Neural crest cell (in vitro differentiated cells): Measurements from ENCODE around the gene CGREF1. TPM values are rescaled to one million over a fixed set of nuclear protein-coding genes. Genes with fewer than 3 reads are reported as not detected.

Source experiments
- DNase-seq: peaks from one replicate; pipeline ENCODE4 v3.0.0; 2021; ENCODE audit warnings: low read depth, mixed read lengths, low spot score
- H3K27ac Mint-ChIP-seq: one replicate; pipeline ENCODE4 v1.8.0; 2021; ENCODE audit warnings: mild to moderate bottlenecking, mixed read lengths; ENCODE audit not compliant: unreplicated experiment
- H3K27me3 Mint-ChIP-seq: 2 replicates; pipeline ENCODE4 v1.8.0; 2021; ENCODE audit warnings: low read depth, mild to moderate bottlenecking, mixed read lengths
- H3K36me3 Mint-ChIP-seq: 2 replicates; pipeline ENCODE4 v1.8.0; 2021; ENCODE audit warnings: low read depth, mild to moderate bottlenecking, mixed read lengths
- H3K4me1 Mint-ChIP-seq: 2 replicates; pipeline ENCODE4 v1.8.0; 2021; ENCODE audit warnings: mixed read lengths
- H3K4me3 Mint-ChIP-seq: one replicate; pipeline ENCODE4 v1.8.0; 2021; ENCODE audit warnings: mild to moderate bottlenecking, mixed read lengths
- H3K9me3 Mint-ChIP-seq: 2 replicates; pipeline ENCODE4 v1.8.0; 2021; ENCODE audit warnings: mixed read lengths
- total RNA-seq: library from RNA; stranded (reverse); gene quantifications from 2 replicates; pipeline ENCODE4 v1.2.1, GENCODE V29; 2021
- TF ChIP-seq, protein P1 (sequence below): fragments of 200-600 bp; sonication (generic); conservative IDR thresholded peaks from 2 replicates; pipeline ENCODE4 v1.5.0; 2021; ENCODE audit warnings: antibody characterized with exemption, mild to moderate bottlenecking

The CGREF1 gene
- total RNA-seq, 1 donor from 2014 or later = 2.1 TPM

DNA sequence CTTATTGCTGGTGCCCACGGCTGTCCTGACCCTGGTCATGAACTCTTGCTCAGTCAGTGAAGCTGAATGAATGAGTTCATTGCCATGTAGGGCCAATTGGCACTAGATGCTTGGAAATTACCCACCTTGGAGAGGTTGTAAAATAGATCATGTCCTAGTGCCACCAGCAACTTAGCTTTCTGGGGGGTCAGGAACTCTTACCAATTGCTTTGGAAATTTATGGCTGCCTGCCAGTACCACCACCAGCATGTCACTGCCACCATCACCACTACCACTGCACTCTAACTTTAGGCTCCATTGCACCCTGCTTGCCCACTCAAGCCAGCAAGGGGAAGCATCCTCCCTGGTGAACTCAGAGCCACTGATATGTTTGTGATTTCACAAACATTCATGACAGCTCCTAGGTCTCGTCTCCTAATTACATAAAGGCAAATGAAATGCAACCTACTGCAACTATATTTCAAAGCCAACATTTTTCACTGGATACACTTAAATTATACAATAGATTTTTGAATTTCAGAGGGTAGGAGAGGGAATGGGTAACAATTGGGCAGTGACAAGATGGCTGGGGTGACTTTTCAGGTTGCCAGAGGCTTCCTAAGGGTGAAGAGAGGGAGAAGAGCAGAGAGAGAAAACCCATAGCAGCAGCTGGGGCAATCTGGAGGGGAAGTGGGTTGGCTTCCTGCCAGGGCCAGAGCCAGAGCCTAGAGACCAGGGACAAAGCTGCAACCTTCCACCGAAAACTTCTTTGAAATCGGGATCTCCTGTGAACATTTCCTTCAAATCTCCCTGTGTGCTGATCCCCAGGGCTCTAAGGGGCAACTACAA, 44.0 kb downstream of the CGREF1 start:
- H3K4me3 Mint-ChIP-seq = peak overlapping the region; percentile 70
- H3K36me3 Mint-ChIP-seq = no peaks in the 10 kb centered on the region
- TF ChIP-seq, protein P1, sequence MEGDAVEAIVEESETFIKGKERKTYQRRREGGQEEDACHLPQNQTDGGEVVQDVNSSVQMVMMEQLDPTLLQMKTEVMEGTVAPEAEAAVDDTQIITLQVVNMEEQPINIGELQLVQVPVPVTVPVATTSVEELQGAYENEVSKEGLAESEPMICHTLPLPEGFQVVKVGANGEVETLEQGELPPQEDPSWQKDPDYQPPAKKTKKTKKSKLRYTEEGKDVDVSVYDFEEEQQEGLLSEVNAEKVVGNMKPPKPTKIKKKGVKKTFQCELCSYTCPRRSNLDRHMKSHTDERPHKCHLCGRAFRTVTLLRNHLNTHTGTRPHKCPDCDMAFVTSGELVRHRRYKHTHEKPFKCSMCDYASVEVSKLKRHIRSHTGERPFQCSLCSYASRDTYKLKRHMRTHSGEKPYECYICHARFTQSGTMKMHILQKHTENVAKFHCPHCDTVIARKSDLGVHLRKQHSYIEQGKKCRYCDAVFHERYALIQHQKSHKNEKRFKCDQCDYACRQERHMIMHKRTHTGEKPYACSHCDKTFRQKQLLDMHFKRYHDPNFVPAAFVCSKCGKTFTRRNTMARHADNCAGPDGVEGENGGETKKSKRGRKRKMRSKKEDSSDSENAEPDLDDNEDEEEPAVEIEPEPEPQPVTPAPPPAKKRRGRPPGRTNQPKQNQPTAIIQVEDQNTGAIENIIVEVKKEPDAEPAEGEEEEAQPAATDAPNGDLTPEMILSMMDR = no peak
- H3K27ac Mint-ChIP-seq = peak overlapping the region; percentile 45
- H3K9me3 Mint-ChIP-seq = no peaks in the 10 kb centered on the region
- no peaks in the 10 kb centered on the region for H3K27me3 Mint-ChIP-seq
- no peak for DNase-seq
- H3K4me1 Mint-ChIP-seq = peaks cover 67% of the 10 kb centered on the region

DNA sequence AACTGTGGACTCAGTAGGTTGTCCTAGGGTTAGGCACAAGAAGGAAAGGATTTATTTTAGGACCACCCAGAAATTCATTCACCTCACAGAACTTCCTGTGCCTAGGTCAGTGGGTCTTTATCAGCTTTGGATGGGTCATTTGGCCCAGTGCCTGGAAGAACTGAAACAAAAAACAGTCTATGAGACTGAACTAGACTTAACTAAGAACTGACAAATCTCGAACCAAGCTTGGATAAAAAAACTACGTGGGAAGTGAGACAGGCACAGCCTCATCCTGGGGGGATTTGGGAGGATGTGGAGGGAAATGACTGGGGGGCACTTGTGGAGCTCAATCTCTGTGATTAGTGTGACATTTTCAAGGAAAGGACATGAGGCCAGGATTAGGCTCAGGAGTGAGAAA, 45.1 kb downstream of the CGREF1 start:
- no peaks in the 10 kb centered on the region for H3K9me3 Mint-ChIP-seq
- H3K4me3 Mint-ChIP-seq = peak overlapping the region; percentile 32
- H3K27ac Mint-ChIP-seq = no peak overlapping the region
- H3K27me3 Mint-ChIP-seq = no peaks in the 10 kb centered on the region
- TF ChIP-seq, protein P1 = no peak
- peaks cover 66% of the 10 kb centered on the region for H3K4me1 Mint-ChIP-seq
- no peak for DNase-seq
- no peaks in the 10 kb centered on the region for H3K36me3 Mint-ChIP-seq

DNA sequence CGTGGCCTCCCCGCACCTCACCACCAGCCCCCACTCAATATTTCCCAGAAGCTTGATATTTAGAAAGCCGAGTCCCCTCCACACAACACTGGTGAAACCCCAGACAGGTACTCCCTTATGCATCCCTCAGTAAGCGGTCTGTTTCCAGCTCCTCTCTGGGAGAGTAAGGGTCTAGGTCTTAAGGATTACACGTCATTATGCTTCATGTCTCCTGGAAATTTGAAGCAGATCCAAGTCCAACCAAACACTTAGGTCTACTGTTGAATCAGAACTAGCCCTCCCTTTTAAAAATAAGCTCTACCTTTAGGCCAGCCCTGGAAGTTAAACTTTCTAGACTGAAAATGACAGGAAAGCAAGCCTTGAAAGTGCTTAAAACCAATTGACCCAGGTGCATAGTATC, 46.0 kb downstream of the CGREF1 start:
- peak overlapping the region; percentile 91 for H3K4me3 Mint-ChIP-seq
- TF ChIP-seq, protein P1 = no peak
- no peak for DNase-seq
- H3K36me3 Mint-ChIP-seq = no peaks in the 10 kb centered on the region
- peak overlapping the region; percentile 73 for H3K27ac Mint-ChIP-seq
- no peaks in the 10 kb centered on the region for H3K9me3 Mint-ChIP-seq
- no peaks in the 10 kb centered on the region for H3K27me3 Mint-ChIP-seq
- peaks cover 57% of the 10 kb centered on the region for H3K4me1 Mint-ChIP-seq

DNA sequence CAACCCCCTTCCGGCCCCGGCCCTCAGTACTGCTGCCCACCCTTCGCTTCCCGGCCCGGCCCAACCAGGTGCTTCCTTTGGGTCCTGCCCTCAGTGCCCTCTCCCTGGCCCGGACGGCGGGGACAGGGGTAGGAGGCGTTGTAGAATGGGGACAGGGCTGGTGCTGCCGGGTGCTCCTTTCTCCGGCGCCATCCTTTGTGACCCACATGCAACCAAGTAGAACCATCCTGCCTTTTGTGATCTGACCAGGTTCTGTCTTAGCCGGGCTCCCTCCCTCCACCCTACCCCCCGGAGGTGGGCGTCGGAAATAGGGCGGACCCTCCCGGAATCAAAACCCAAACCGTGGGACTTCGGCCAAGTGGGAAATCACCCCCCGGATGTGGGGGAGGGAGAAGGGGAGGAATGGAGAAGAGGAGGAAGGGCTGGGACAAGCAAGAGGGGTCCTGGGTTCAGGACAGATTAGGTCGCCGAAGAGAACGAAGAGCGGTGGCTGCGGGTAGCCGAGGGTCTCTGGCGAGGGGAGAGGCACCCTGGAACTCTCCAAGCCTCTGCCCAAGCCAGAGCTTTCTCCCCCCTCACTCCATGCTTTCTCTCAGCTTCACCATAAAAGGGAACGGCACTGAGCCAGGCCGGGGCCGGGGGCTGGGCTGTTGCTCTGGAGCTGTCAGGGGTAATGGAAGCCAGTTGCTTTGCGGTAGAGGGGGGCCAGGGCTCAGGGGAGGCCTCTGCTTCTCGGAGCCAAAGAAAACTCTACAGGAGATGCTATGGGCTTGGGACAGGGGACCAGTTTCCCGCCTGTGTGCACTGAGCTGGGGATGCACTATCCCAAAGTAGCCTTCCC, 46.7 kb downstream of the CGREF1 start:
- Mint-ChIP-seq H3K4me1 (peaks cover 51% of the 10 kb centered on the region), H3K27me3 (no peaks in the 10 kb centered on the region), H3K36me3 (no peaks in the 10 kb centered on the region), H3K4me3 (peak overlapping the region; percentile 91), H3K9me3 (no peaks in the 10 kb centered on the region), H3K27ac (peak overlapping the region; percentile 73)
- no peak for DNase-seq
- TF ChIP-seq, protein P1 = no peak

DNA sequence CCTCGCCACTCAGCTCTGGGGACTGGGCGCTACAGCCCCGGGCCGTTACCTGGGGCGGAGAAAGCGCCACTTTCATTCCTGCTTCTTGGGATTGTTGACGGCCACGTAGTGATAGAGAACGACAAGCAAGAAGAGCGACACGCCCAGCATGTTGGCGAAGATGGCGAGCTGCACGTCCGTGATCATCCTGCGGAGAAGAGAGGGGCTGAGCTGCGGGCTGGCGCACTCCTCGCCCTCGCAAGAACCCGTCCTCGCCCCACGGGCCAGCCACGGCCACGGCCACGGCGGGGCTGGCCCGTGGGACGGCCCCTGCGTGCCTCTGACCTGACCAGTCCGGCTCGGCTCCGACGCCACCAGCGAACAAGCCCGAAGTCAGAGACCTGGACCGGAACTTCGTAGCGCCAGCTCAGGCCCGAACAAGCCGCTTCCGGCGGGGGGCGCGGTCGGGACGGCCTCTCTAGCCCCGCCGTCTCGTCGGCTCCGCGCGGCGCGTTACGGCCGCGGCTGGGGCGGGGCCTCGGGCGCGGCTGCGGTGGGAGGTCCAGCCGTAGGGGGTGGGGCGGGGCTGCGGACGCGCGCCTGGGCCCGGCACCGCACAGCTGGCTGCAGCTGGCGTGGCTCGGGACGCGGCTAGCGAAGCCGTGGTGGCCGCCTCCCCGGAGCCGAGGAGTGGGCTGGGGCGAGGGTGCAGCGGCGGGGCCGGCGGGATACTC, 47.5 kb downstream of the CGREF1 start, which contains the start of gene OST4:
Gene OST4, minus strand, starts transcription at position 378 of the 713 bp plus-strand sequence.
- Mint-ChIP-seq H3K27me3 (no peaks in the 10 kb centered on the region), H3K36me3 (no peaks in the 10 kb centered on the region), H3K4me3 (peak within 1 kb of the TSS; percentile 97), H3K9me3 (no peaks in the 10 kb centered on the region), H3K27ac (peak within 1 kb of the TSS; percentile 90), H3K4me1 (peaks cover 45% of the 10 kb centered on the region)
- DNase-seq = peak; percentile 84
- TF ChIP-seq, protein P1 = no peak
